DLD1 (cell line): Measurements from ENCODE around the gene AIDA.
"Not testable (repeated sequence)": the region's sequence is repeated elsewhere in the genome, so short reads cannot be mapped to it uniquely, and the experiment has no call there.

Source experiments
- in situ Hi-C: cut with HindIII; loops from 2 replicates; pipeline ENCODE4 v1.10.0; 2017; ENCODE audit warnings: low sequenced_read_pairs

AIDA gene, protein sequence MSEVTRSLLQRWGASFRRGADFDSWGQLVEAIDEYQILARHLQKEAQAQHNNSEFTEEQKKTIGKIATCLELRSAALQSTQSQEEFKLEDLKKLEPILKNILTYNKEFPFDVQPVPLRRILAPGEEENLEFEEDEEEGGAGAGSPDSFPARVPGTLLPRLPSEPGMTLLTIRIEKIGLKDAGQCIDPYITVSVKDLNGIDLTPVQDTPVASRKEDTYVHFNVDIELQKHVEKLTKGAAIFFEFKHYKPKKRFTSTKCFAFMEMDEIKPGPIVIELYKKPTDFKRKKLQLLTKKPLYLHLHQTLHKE

GRCh38 chr1:222712253-222713090 is at the start of gene AIDA, which contains the start of gene BROX:
Gene AIDA (minus strand): TSS chr1:222712491. CDS start chr1:222712317, 174 bp downstream.
Gene BROX (plus strand): TSS chr1:222712564. CDS start chr1:222715700, 3,136 bp downstream.
- in situ Hi-C loops, result no loop called here

GRCh38 chr1:222761083-222761482 is 48.8 kb upstream of the AIDA start:
- in situ Hi-C loops, result no loop called here

DNA sequence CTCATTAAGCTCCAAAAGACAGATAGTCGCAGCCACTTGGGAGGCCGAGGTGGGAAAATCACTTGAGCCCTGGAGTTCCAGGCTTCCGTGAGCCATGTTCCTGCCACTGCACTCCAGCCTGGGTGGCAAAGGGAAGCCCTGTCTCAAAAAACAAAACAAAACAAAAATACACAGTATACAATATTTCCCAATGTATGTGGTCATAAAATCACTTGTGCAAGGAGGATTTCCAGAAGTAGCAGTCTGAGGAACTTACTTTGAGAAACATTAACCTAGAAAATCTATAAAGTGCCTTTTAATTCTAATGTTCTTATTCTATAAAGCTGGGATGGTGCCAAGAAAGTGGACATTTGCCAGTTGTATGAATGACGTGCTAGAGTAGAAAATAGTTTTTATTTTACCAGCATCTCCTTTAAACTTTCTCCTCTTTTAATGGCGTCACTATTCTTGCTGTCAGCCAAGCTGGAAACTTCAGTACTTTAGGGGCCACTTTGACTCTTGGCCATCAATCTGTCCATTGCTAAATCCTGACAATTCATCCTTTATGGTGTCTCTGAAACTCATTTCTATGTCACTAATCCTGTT is 47.3 kb upstream of the AIDA start:
- in situ Hi-C loops, result no loop called here

- in situ Hi-C loops, result no loop called here
Observed at GRCh38 chr1:222757646-222758268, 45.5 kb upstream of the AIDA start.

DNA sequence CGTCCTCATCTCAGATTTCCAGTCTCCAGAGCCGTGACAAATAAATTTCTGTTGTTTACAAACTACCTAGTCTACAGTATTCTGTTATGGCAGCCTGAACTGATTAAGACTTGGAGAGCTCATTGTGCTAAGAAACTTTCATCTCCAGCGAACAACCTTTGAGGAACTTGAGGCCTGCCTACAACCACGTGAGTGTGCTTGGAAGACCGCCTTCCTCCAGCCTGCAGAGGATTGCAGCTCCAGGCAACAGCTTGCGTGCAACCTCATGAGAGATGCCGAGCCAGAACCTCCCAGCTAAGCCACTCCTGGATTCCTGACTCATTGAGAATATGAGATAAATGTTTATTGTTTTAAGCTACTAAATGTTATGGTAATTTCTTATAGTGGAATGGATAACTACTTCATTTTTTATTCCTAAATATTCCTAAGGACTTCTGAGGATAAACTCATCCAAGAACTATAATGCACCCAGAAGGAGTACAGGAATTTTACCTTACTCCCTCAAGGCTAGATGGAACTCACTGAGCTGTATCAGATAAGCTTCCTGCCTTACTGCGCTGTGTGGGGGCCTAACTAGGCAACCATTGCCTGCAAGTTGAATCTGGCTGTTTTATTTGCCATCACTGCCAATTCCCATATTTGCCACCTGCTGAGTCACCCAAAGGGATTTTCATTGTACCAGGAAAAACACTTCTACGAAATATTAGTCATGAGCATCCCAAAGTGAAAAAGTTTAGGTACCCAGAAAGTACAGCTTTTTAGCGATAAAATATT is 42.3 kb upstream of the AIDA start:
- in situ Hi-C loops, result no loop called here

DNA sequence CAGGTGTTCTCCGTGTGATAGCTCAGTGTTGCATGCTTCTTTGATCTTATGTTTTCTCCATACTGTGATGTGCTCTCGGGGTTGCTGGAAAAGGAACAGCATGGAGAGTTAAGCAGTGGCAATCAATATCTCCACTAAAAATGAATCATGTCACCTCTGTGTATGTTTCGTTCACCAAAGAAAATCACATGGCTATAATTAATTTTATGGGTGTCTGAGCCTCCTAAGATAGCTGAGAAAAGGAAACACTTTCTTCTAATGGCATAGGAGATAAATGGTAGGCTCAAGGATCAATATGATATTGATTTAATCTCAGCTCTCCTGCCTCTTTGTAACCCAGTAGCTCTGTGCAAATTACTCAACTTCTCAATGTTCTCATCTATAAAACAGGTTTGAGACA is 39.0 kb upstream of the AIDA start:
- in situ Hi-C loops, result no loop called here

DNA sequence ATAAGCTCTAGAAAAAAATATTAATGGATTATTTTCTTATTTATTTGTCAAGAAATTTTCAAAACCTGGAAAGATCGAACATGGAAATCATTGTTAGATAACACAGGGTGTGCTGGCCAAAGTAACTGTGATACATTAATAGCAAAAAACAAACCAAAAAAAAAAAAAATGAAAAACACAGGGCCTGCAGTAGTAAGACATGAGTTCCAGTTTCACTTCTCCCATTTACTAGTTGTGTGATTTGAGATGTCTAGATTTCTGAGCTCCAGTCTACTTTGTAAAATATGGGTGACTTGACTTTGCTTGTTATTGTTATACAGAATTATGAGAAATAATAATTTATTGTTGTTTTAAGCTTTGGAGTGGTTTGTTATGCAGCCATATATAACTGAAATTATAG is 38.4 kb upstream of the AIDA start:
- in situ Hi-C loops, result no loop called here

DNA sequence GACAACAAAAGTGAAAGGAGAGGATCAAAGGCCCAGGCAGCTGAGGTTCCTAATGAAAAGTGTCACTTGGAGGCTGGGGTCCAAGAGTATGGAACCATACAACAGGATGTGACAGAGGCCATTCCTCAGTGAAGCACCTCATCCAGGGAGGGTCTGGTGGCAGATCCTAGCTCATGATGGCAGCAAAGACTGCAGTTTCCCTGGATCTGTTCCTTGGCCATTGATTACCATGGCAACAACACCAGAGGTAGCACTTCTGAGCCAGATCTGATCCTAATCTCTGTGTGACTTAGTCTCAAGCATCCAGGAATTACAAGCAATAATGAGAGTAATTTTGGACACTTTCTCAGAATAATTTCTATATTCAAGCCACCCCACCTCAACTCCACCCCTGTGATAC is 37.6 kb upstream of the AIDA start:
- in situ Hi-C loops, result loop anchor here (5.0 kb wide), 1 partner anchor 68 kb away; no protein-coding TSS in a partner anchor

DNA sequence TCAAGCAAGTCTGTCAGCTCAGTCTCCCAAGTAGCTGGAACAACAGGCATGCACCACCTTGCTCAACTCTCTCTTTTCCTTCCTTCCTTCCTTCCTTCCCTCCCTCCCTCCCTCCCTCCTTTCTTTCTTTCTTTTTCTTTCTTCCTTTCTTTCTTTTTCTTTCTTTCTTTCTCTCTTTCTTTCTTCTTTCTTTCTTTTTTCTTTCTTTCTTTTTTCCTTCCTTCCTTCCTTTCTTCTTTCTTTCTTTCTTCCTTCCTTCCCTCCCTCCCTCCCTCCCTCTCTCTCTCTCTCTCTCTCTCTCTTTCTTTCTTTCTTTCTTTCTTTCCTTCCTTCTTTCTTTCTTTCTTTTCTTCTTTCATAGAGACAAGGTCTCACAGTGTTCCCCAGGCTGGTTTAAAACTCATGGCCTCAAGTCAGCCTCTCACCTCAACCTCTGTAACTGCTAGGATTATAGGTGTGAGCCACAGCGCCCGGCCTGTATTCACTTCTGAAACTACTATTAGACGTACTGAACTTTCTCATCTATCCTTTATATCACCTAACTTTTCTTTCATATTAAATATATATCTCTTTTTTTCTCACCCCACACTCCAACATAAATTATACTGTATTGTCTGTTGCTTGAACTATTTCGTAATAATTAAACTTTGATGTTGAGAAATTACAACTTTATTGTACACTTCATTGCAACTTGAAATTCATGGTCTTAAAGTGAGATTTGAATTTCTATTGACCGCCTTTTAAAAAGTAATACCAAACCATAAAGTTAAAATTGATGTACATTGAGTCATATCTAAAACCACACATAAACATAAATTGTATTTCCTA is 29.6 kb upstream of the AIDA start:
- in situ Hi-C loops, result not testable (repeated sequence)

DNA sequence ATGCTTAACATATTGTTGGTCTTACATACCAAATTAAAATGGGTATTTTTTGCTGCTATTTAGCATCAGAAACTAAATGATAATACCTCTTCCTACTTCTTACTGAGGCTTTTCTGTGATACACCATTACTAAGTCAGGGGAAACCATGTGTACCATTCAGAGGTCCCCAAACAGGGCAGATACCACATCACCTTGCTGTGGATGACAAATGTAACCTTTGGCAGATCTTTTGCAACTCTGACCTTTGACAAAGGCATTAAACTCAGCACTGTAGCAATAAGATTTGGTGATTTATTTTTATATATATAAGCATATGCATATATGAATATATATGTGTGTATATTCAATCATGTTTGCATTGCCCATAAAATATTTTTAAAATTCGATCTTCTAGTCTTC is 27.6 kb upstream of the AIDA start:
- in situ Hi-C loops, result no loop called here

DNA sequence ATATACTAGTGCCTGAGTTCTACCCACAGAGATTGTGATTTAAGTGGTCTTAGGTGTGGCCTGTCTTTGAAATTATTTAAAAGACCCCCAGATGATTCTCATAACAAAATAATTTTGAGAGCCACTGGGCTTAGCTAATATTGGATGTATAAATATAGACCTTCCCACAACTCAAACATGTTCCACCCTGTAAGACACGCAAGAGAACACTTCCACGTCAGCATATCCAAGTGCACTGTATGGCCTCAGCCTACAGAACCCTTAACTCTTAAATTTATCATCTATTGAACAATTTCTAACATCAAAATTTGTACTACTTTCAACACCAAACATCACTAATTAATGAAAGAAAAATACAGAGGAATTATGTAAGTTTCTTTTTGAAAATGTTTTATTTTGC is 27.2 kb upstream of the AIDA start:
- in situ Hi-C loops, result no loop called here

DNA sequence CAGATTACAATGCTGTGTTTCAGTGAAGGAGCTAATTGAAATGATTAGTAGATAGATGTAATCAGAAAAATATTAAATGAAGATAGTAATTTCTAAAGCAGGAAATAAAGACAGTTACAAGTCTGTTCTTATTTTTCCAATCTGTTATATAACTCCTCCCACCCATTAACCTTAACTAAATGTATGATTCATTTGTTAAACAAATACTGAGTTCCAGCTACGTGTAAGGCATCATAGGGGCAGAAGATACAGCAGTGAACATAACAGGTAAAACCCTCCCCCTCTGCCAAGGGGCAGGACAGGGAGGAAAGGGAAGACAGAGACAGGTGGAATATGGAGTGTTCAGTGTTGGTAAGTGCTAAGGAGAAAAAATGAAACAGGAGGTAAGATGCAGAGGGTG is 24.7 kb upstream of the AIDA start, which contains the start of gene FAM177B:
Gene FAM177B, plus strand, starts transcription at position 231 of the 400 bp plus-strand sequence. CDS start 9,344 bp downstream, outside the sequence.
- in situ Hi-C loops, result no loop called here

- in situ Hi-C loops, result no loop called here
Observed at GRCh38 chr1:222736470-222736869, 24.2 kb upstream of the AIDA start.

DNA sequence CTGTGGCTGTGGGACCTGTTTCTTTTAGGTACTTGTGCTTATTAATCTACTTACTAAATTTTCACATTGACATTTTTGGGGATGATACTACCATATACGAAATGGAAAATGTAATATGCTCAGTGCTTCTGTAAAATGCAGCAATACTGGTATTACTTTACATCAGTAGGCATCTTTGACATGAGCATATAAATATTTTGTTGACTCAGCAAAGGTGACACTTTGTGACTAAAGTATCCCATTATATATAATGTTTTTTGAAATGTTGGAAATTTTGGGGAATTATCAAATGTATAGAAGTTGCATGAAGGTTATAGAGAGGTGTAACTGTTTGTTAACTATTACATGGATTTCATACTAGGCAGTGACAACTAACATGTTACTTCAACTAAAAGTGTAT is 22.4 kb upstream of the AIDA start:
- in situ Hi-C loops, result no loop called here

GRCh38 chr1:222732216-222733159 is 20.2 kb upstream of the AIDA start:
- in situ Hi-C loops, result no loop called here

- in situ Hi-C loops, result no loop called here
Observed at GRCh38 chr1:222730866-222731265, 18.6 kb upstream of the AIDA start.

DNA sequence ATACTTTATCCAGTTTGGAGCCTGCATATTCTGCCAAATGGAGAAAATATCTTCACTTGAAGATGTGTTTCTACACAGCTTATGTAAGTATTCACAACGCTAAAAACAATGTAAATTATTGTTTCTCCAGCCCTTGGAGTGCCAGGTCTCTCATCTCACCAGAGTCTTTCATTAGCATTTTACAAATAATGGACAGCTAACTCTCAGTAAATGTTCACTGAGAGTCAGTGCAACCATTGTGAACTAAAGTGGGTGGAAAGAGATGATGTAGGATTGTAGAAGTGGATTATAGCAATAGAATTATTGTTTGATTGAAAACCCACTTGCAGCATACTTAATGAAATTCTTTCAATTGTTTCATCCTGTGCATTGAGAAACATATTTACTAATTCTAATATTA is 16.5 kb upstream of the AIDA start:
- in situ Hi-C loops, result no loop called here

DNA sequence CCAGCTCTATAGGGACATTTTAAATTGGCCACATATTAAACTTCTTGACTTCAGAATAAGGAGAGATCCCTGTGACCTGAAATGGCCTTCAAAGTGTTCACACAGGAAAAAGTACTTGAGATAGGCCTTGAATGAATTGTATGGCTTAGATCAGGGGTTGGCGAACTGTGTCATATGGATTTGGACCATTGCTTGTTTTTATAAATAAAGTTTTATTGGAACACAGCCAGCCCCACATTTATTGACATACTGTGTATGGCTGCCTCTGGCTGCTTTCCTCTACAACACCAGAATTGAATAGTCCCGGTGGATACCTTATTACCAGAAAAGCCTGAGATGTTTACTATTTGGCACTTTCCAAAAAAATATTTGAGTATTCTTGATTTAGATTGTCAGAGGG is 4.1 kb upstream of the AIDA start:
- in situ Hi-C loops, result no loop called here
